Karpas-422 (cell line): ENCODE data around the gene LRRC37B. TPM values are rescaled to one million over a fixed set of nuclear protein-coding genes. Genes with fewer than 3 reads are reported as not detected.

Experiments
- DNase-seq: peaks from one replicate; pipeline ENCODE4 v3.0.0-alpha.2; 2015
- H2AFZ ChIP-seq: fragments of 200-600 bp; sonication (generic); 2 replicates; pipeline ENCODE4 v1.6.1; 2014; ENCODE audit warnings: antibody characterized with exemption, low read length, mixed read lengths
- H3K27ac ChIP-seq: fragments of 200-600 bp; sonication (generic); 2 replicates; pipeline ENCODE4 v1.5.1; 2014; ENCODE audit warnings: mild to moderate bottlenecking, low read length, moderate library complexity
- H3K27me3 ChIP-seq: fragments of 200-600 bp; sonication (generic); 2 replicates; pipeline ENCODE4 v1.6.1; 2014; ENCODE audit warnings: low read length, mixed read lengths
- H3K36me3 ChIP-seq: fragments of 200-600 bp; sonication (generic); 2 replicates; pipeline ENCODE4 v1.6.1; 2014; ENCODE audit warnings: low read length, mixed read lengths; ENCODE audit not compliant: insufficient read depth
- H3K4me1 ChIP-seq: fragments of 200-600 bp; sonication (generic); 2 replicates; pipeline ENCODE4 v1.6.1; 2014; ENCODE audit warnings: mild to moderate bottlenecking, low read length, mixed read lengths
- H3K4me2 ChIP-seq: fragments of 200-600 bp; sonication (generic); 2 replicates; pipeline ENCODE4 v1.6.1; 2014; ENCODE audit warnings: low read length, low read depth, mild to moderate bottlenecking; ENCODE audit not compliant: poor library complexity, severe bottlenecking
- H3K4me3 ChIP-seq: fragments of 200-600 bp; sonication (generic); 2 replicates; pipeline ENCODE4 v1.5.1; 2014; ENCODE audit warnings: mild to moderate bottlenecking, antibody characterized with exemption, low read length, mixed read lengths
- H3K79me2 ChIP-seq: fragments of 200-600 bp; sonication (generic); 2 replicates; pipeline ENCODE4 v1.6.1; 2014; ENCODE audit warnings: mild to moderate bottlenecking, low read length, mixed read lengths
- H3K9ac ChIP-seq: fragments of 200-600 bp; sonication (generic); 2 replicates; pipeline ENCODE4 v1.6.0; 2014; ENCODE audit warnings: low read length
- H3K9me2 ChIP-seq: fragments of 200-600 bp; sonication (generic), shearing (Covaris generic); replicated peaks from 2 replicates; pipeline ENCODE4 v1.6.0; 2014; ENCODE audit warnings: mild to moderate bottlenecking, low read length, moderate library complexity; ENCODE audit not compliant: insufficient read depth
- H3K9me3 ChIP-seq: fragments of 300-700, 200-600 bp; sonication (generic); 2 replicates; pipeline ENCODE4 v1.6.1; 2014; ENCODE audit warnings: low read length, mixed read lengths
- H4K20me1 ChIP-seq: fragments of 200-600 bp; sonication (generic); 2 replicates; pipeline ENCODE4 v1.6.1; 2014; ENCODE audit warnings: mild to moderate bottlenecking, antibody characterized with exemption, low read length, low read depth; ENCODE audit not compliant: insufficient read depth
- total RNA-seq: library from RNA; depleted of rRNA; stranded (reverse); fragments of >200 nt; shearing (Covaris generic); gene quantifications from 2 replicates; pipeline ENCODE4 v1.2.3, GENCODE V29; 2014; ENCODE audit warnings: low replicate concordance

LRRC37B gene
- total RNA-seq, 1 experiment from 2014 or later: 12.5 TPM

- peak; percentile 61 for DNase-seq
Observed at GRCh38 chr17:32007463-32008298, 498 bp downstream of the LRRC37B start.

GRCh38 chr17:32009262-32009542, 2.0 kb downstream of the LRRC37B start:
- H3K9me3 ChIP-seq: no peaks in the 10 kb centered on the region
- peak overlapping the region; percentile 81; the same call in 1 of the 2 replicates for H3K4me3 ChIP-seq
- H3K27ac ChIP-seq: no peak overlapping the region
- H3K79me2 ChIP-seq: peaks cover 9% of the 10 kb centered on the region; the same call in 1 of the 2 replicates
- peaks cover 20% of the 10 kb centered on the region for H3K4me1 ChIP-seq
- H3K9ac ChIP-seq: no peak overlapping the region
- H3K27me3 ChIP-seq: no peaks in the 10 kb centered on the region
- H3K9me2 ChIP-seq: no peaks in the 10 kb centered on the region
- H3K4me2 ChIP-seq: peak overlapping the region; percentile 97
- no peaks in the 10 kb centered on the region for H4K20me1 ChIP-seq
- DNase-seq: no peak
- no peaks in the 10 kb centered on the region for H3K36me3 ChIP-seq
- no peak overlapping the region for H2AFZ ChIP-seq

More at GRCh38 chr17:32007463-32008298, 498 bp downstream of the LRRC37B start:
- Histone ChIP-seq H3K9me2 (no peaks in the 10 kb centered on the region), H3K9me3 (no peaks in the 10 kb centered on the region), H2AFZ (peak overlapping the region; percentile 89; the same call in 1 of the 2 replicates), H3K27ac (no peak overlapping the region), H4K20me1 (no peaks in the 10 kb centered on the region), H3K9ac (peak overlapping the region; percentile 81), H3K36me3 (no peaks in the 10 kb centered on the region), H3K27me3 (no peaks in the 10 kb centered on the region), H3K4me1 (peaks cover 20% of the 10 kb centered on the region), H3K4me2 (peak overlapping the region; percentile 97), H3K79me2 (peaks cover 9% of the 10 kb centered on the region; the same call in 1 of the 2 replicates), H3K4me3 (peak overlapping the region; percentile 81)

GRCh38 chr17:32010114-32010513, 2.9 kb downstream of the LRRC37B start:
- Histone ChIP-seq H3K27me3 (no peaks in the 10 kb centered on the region), H2AFZ (no peak overlapping the region), H3K27ac (no peak overlapping the region), H3K9me3 (no peaks in the 10 kb centered on the region), H3K4me1 (peaks cover 20% of the 10 kb centered on the region), H3K4me3 (no peak overlapping the region), H3K4me2 (no peak overlapping the region), H4K20me1 (no peaks in the 10 kb centered on the region), H3K79me2 (peaks cover 9% of the 10 kb centered on the region; the same call in 1 of the 2 replicates), H3K36me3 (no peaks in the 10 kb centered on the region), H3K9ac (no peak overlapping the region), H3K9me2 (no peaks in the 10 kb centered on the region)
- no peak for DNase-seq

GRCh38 chr17:32015245-32016013, 8.2 kb downstream of the LRRC37B start:
- H3K4me3 ChIP-seq: no peak overlapping the region
- H3K27ac ChIP-seq: no peak overlapping the region
- H3K36me3 ChIP-seq: no peaks in the 10 kb centered on the region
- H3K4me1 ChIP-seq: no peaks in the 10 kb centered on the region
- no peaks in the 10 kb centered on the region for H4K20me1 ChIP-seq
- H3K9me2 ChIP-seq: no peaks in the 10 kb centered on the region
- no peaks in the 10 kb centered on the region for H3K27me3 ChIP-seq
- H3K79me2 ChIP-seq: no peaks in the 10 kb centered on the region
- no peak for DNase-seq
- no peak overlapping the region for H2AFZ ChIP-seq
- no peak overlapping the region for H3K4me2 ChIP-seq
- no peaks in the 10 kb centered on the region for H3K9me3 ChIP-seq
- H3K9ac ChIP-seq: no peak overlapping the region

GRCh38 chr17:32016231-32016630, 9.0 kb downstream of the LRRC37B start:
- Histone ChIP-seq H3K27ac (no peak overlapping the region), H3K79me2 (no peaks in the 10 kb centered on the region), H2AFZ (no peak overlapping the region), H3K9me3 (no peaks in the 10 kb centered on the region), H3K27me3 (no peaks in the 10 kb centered on the region), H3K4me3 (no peak overlapping the region), H4K20me1 (no peaks in the 10 kb centered on the region), H3K9ac (no peak overlapping the region), H3K4me2 (no peak overlapping the region), H3K9me2 (no peaks in the 10 kb centered on the region), H3K36me3 (no peaks in the 10 kb centered on the region), H3K4me1 (no peaks in the 10 kb centered on the region)
- DNase-seq: no peak

- H4K20me1 ChIP-seq: no peaks in the 10 kb centered on the region
- no peak for DNase-seq
- H3K27ac ChIP-seq: no peak overlapping the region
- H3K9me2 ChIP-seq: no peaks in the 10 kb centered on the region
- no peak overlapping the region for H3K4me3 ChIP-seq
- no peaks in the 10 kb centered on the region for H3K9me3 ChIP-seq
- H2AFZ ChIP-seq: no peak overlapping the region
- no peaks in the 10 kb centered on the region for H3K4me1 ChIP-seq
- no peaks in the 10 kb centered on the region for H3K36me3 ChIP-seq
- no peaks in the 10 kb centered on the region for H3K27me3 ChIP-seq
- no peak overlapping the region for H3K9ac ChIP-seq
- no peaks in the 10 kb centered on the region for H3K79me2 ChIP-seq
- no peak overlapping the region for H3K4me2 ChIP-seq
Observed at GRCh38 chr17:32019228-32019627, 12.0 kb downstream of the LRRC37B start.

- Histone ChIP-seq H3K4me2 (no peak overlapping the region), H3K4me1 (no peaks in the 10 kb centered on the region), H3K27ac (no peak overlapping the region), H3K27me3 (no peaks in the 10 kb centered on the region), H3K36me3 (no peaks in the 10 kb centered on the region), H3K9ac (no peak overlapping the region), H3K4me3 (no peak overlapping the region), H4K20me1 (no peaks in the 10 kb centered on the region), H3K79me2 (no peaks in the 10 kb centered on the region), H2AFZ (no peak overlapping the region), H3K9me2 (no peaks in the 10 kb centered on the region), H3K9me3 (no peaks in the 10 kb centered on the region)
- DNase-seq: no peak
Observed at GRCh38 chr17:32020943-32021614, 13.9 kb downstream of the LRRC37B start.

GRCh38 chr17:32021615-32021955, 14.4 kb downstream of the LRRC37B start:
- DNase-seq: no peak
- Histone ChIP-seq H3K4me2 (no peak overlapping the region), H3K36me3 (no peaks in the 10 kb centered on the region), H3K9ac (no peak overlapping the region), H4K20me1 (no peaks in the 10 kb centered on the region), H3K27ac (no peak overlapping the region), H3K9me3 (no peaks in the 10 kb centered on the region), H3K9me2 (no peaks in the 10 kb centered on the region), H3K27me3 (no peaks in the 10 kb centered on the region), H3K4me3 (no peak overlapping the region), H2AFZ (no peak overlapping the region), H3K79me2 (no peaks in the 10 kb centered on the region), H3K4me1 (no peaks in the 10 kb centered on the region)
